GM18511 (cell line): ENCODE measurements around the gene MUC16.
"Not testable (repeated sequence)": the region's sequence is repeated elsewhere in the genome, so short reads cannot be mapped to it uniquely, and the experiment has no call there.

ENCODE experiments used
- ATAC-seq: cut with Tn5 transposase; IDR thresholded peaks from one replicate; pipeline ENCODE4 v1.9.1; 2021; ENCODE audit warnings: mild to moderate bottlenecking, moderate library complexity; ENCODE audit not compliant: unreplicated experiment

Gene MUC16

DNA sequence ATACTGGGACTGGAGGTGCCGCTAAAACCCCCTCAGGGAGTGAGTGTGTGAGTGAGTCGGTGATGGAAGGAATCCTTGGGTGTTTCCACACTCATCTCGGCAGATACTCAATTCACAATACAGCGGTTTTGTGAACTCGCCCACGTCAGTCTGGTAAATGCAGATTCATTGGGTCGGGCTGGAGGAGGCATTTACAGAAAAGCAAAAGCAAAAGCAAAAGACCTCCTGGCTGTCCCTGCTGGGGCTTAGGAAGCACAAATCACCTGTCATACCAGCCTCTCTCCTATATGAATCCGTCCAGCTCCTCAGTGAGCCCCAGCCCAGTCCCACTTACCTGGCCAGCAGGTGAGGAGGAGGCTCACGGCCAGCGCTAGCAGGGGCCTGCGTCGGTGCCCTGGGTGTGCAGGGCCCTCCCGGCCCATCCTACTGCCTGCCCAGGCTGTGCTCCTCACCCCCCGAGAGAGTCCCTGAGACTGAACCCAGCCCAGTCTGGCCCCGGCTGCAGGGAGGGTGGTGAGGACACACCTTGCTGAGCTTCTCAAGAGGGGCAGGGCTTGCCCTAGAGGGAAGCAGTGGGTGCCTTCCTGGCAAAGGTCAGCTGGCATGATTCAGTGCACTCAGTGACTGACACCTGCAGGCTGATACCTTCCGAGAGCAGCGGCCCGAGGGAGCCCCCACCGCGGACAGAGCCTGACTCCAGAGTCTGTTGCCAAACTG, at the start of gene MUC16:
MUC16 (minus strand) TSS at position 475 of the 717 bp plus-strand sequence.
- no peak for ATAC-seq

DNA sequence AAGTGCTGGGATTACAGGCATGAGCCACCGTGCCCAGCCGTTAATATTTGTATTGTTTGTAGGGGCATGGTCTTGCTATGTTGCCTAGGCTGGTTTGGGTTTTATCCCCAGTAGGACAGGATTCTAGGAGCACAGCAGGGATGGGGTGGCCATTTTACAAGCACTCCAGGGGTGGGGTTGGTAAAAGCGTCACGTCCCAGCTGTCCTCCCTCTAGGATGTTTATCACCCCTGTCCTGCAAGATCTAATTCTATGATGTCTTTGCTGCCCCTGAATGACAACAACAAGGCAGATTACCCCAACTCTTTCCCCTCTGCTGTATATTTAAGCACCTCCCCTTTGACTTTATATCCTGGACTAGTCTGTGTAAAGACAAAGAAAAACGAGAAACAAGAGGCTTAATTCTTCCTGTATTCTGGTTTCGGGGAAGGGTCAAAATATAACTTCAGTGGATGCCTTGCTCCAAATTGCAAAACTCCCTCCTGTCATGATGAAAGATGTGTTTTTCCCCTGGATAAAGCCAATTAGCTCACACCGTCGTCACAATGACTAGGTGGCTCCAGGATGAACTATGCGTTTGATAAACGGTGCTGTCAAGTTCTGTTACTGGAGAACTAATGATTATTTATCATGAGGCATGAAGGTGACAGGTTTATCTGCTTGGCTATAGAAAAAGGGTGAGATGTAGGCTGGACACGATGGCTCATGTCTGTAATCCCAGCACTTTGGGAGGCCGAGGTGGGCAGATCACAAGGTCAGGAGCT, 48.9 kb upstream of the MUC16 start:
- no peak for ATAC-seq

DNA sequence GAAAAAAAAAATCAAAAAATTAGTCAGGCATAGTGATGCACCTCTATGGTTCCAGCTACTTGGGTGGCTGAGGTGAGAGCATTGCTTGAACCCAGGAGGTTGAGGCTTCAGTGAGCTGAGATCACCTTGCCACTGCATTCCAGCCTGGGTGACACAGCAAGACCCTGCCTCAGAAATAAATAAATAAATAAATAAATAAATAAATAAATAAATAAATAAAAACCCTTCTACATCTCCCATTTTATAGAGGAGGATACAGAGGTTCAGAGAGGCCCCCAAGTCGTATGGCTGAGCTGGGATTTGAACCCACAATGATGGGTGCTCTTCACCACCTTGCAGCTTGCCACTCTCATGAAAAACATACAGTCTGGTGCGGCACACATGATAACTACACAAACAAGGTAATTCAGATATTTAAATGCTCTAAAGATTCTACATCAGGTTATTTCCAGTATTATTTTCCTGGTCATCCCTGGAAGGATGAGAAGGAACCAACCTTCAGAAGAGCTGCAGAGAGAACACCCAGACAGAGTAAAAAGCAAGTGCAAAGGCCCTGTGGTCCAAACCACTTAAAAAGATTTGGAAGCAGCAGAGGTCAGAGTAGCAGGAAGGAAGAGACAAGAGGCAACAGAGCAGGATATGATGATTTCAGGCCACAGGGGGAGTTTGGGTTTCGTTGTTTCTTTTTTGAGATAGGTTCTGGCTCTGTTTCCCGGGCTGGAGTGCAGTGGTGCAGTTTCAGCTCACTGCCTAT, 47.5 kb upstream of the MUC16 start:
- ATAC-seq, result no peak

DNA sequence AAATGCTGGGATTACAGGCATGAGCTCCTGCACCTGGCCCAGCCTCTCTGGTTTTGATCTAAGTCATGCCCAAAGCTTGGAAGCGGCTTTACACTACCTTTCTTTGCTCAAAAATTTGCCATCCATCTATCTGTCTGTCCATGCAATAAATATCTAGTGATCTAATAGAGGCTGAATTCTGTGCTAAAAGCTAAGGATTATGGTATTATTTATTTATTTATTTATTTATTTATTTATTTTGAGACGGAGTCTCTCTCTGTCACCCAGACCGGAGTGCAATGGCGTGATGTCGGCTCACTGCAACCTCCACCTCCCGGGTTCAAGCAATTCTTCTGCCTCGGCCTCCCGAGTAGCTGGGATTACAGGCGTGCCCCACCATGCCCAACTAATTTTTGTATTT, 45.9 kb upstream of the MUC16 start:
- not testable (repeated sequence) for ATAC-seq

DNA sequence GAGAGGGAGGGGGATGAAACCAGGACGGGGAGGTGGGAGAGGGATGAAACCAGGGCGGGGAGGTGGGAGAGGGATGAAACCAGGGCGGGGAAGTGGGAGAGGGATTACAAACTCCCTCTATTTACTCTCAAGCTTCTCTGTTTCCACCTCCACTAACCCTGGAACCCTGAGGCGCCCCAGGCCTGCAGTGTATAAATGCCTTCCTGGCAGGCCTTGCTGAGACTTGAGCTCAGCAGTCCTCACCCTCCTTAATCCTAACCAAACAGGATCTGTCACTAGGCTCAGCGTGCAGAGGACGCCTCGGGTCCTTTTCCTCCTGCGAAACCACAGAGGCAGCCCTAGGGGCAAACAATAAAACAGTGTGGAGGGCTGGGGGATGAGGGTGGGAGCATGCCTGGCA, 44.6 kb upstream of the MUC16 start:
- no peak for ATAC-seq

DNA sequence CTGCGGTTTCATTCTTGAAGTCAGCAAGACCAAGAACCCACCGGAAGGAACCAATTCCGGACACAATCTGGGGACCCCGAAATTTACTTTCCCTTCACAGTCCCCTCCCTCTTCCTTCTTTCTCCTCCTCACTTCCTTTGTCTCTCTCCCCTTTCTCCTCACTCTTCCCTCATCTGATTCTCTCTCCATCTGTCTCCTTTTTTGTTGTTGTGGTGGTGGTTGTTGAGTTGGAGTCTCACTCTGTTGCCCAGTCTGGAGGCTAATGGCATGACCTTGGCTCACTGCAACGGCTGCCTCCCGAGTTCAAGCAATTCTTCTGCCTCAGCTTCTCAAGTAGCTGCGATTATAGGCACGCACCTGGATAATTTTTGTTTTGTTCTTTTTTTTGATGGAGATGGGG, 44.0 kb upstream of the MUC16 start:
- ATAC-seq, result no peak

DNA sequence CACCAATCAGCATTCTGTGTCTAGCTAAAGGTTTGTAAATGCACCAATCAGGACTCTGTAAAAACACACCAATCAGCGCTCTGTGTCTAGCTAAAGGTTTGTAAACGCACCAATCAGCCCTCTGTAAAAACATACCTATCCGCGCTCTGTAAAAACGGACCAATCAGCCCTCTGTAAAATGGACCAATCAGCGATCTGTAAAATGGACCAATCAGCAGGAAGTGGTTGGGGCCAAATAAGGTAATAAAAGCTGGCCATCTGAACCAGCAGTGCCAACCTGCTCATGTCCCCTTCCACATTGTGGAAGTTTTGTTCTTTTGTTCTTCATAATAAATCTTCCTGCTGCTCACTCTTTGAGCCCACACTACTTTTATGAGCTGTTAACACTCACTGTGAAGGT, 43.5 kb upstream of the MUC16 start:
- ATAC-seq, result not testable (repeated sequence)

DNA sequence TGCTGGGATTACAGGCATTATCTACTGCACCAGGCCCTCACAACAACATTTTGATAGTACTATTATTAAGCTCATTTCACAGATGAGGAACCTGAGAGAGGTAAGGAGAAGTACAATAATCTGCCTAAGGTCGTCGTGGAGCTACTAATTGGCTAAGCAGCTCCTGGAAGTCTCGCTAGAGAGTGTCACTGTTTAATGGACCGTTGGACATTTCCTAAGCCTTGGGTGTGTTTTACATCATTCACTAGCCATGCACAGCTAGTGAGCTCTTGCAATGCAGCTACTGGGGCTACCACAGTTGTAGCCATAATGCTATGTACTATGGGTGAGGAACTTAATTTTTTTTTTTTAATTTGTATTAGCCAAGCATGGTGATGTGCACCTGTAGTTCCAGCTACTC, 42.7 kb upstream of the MUC16 start:
- no peak for ATAC-seq

DNA sequence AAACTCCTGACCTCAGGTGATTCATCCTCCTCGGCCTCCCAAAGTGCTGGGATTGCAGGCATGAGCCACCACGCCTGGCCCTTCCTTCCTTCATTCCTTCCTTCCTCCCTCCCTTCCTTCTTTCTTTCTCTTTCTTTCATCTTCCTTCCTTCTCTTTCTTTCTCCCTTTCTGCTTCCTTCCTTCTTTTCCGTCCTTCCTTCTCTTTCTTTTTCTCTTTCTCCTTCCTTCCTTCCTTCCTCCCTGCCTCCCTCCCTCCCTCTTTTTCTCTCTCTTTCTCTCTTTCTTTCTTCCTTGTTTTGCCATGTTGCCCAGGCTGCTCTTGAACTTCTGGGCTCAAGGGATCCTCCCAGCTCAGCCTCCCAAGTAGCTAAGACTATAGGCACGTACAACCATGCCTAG, 36.5 kb upstream of the MUC16 start:
- no peak for ATAC-seq

DNA sequence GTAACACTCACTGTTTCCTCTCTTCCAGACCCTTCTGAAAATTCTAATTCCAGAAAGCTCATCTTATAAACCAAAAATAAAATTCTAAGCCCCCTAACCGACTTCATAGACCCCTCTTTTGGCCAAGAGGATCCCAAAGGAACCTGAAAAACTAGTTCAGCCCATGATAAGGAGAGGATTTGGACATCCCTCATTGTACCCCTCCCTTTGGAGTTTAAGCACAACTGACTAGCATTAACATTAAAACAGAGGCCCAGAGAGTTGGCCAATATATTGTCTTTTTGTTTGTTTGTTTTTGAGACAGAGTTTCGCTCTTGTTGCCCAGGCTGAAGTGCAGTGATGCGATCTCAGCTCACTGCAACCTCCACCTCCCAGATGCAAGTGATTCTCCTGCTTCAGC, 34.2 kb upstream of the MUC16 start:
- ATAC-seq, result no peak

DNA sequence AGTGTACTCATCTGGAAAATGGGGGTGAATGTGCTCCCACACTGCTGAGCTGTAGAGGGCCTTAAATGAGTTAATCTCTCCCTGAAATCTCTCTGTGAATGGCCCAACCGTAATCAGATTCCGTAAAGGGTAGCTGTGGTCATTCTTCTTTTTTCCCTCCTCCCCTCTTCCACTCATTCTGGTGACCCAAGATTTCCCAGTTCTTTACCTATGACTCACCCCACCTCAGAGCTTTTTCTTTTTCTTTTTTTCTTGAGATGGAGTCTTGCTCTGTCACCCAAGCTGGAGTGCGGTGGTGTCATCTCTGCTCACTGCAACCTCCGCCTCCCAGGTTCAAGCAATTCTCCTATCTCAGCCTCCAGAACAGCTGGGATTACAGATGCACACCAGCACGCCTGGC, 33.3 kb upstream of the MUC16 start:
- ATAC-seq, result no peak

DNA sequence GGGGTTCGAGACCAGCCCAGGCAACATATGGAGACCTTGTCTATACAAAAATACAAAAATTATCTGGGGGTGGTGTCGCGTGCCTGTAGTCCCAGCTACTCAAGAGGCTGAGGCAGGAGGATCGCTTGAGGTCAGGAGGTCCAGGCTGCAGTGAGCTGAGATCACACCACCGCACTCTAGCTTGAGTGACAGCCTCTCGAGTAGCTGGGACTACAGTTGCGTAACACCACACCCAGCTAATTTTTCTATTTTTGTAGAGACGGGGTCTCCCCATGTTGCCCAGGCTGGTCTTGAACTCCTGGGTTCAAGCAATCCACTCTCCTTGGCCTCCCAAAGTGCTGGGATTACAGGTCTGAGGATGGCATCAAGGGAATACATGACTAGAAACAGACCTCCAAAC, 30.8 kb upstream of the MUC16 start:
- no peak for ATAC-seq

DNA sequence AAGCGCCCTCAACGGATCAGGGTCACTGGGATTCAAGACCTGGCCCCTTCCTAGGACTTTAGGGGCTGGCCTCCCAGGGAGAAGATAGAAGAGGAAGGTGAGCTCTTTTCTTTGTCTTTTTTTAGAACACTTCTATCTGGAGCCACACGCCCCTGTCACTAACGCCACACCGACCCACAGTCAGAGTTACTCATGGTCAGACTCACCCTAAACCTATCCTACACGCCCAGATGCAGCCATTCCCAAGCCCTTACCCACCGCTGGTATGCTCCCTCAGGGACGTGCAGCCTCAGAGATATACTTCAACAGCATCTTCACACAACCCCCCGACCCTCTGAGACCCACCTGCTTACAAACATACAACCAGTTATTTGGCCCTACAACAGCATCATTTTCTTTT, 29.9 kb upstream of the MUC16 start:
- no peak for ATAC-seq

DNA sequence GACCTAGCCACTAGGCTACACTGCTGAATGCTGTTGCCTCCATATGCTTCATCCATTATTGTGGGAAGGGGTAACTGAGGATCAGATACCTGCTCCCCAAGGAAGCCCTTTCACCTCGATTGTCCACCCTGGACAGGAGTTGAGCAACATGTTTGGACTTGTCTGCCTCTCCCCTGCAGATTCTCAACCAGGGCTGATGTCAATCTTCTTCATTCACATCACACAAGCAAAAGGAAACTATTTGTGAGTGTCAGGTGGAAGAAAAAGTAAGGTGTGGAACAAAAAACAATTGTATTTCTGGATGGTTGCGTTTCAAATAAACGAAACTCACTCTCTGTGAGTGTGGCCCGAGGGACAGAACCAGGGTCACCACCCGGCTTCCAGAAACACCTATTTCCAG, 29.5 kb upstream of the MUC16 start:
- no peak for ATAC-seq

DNA sequence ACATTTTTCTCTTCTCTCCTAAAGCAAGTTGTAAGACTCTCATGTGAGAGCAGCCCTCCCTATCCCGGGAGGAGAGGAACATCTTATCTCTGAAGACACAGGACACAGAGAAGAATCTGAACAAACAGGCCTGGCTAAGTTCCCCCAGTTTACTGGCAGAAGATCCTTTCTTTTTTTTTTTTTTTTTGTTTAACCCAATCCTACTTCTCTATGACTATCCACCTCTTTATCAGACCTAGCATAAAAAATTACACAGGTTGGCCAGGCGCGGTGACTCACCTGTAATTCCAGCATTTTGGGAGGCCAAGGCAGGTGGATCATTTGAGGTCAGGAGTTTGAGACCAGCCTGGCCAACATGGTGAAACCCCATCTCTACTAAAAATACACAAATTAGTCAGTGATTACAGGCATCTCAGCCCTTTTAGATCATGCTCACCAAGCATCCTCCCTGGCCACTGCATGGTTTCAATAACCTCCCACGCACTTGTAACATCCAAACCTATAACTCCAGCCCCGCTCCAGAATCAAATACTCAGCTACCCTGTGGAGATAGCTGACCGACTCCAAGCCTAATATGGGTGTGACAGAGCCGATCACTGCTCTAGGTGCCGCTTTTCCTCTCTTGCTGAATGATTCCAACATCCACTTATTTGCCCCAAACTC, 27.3 kb upstream of the MUC16 start:
- no peak for ATAC-seq

DNA sequence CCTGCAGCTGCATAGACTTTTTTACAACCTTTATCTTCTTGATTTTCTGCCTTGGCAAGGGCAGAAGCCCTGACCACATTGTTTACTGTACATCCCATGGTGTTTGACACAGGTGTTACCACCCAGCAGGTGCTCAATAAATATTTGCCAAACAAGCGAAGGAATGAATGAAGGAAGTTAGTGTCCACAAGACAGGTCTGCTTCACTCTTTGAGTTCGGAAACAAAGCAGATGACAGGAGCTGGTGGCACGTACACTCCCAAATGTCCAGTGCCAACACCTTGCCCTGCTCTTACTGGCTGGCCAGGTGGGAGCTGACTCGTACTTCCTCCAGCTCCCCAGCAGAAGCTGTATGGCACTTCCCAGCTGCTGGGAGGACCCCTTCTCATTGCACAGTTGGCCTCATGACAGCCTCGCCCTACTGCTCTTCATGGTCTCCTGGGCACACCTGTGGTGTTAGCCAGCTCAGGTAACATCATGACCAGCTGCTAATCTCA, 22.0 kb upstream of the MUC16 start:
- ATAC-seq, result no peak

DNA sequence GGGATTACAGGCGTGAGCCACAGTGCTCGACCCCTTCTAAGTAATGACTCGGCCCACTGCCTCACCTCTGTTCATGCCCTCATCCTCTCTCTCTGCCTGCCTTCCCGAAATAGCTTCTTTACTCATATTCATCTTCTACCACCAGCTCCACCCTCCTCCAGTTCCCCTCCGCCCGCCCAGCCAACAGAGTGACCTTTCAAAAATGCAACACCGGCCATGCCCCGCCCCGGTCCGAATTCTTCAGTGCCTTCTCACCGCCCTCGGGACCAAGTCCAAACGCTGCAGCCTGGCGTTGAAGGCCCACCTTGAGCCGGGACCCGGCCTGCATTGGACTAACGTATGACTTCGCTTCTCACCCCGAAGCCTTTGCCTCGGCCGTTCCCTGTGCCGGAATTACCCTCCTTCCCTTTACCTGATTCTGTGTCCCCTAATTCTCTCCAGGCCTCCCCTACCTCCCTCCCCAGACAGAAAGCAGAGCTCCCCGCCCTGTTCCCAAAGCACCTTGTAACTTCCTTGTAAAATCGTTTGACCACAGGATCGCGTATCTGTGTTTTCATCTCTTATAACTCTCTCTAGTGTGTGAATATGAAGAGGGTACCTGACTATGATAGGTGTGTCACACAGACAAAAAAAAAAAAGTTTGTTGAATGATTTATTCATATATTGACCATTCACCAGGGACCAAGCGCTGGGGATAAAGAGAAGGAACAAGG, 8.1 kb upstream of the MUC16 start:
- no peak for ATAC-seq

DNA sequence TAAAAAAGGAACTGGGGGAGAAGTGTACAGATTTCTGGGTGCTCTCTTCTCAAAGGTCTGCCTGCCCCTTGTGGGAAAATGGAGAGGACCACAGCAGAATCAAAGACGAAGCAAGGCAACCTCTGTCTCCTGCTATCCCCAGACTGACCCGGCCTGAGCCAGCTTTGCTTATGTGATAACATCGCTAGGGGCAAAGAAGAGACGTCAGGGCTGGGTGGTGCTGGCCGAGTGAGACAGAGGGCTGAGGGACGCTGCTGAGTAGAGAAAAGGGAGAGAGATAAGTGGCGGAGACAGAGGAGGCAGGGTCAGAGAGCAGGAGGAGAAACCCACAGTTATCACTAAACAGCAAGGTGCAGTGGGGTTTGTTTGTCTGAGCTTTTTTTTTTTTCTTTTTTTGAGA, 4.6 kb upstream of the MUC16 start:
- ATAC-seq, result no peak

DNA sequence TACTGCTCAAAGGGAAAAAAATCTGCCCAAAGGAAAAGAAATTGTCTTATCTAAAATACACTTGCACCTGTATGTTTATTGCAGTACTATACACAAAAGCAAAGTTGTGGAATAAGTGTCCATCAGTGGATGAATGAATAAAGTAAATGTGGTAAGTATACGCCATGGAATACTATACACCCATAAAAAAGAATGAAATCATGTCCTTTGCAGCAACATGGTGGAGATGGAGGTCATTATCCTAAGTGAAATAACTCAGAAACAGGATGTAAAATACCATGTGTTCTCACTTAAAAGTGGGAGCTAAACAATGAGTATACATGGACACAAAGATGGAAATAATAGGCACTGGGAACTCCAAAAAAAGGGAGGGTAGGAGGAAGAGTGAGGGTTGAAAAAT, 3.8 kb upstream of the MUC16 start:
- no peak for ATAC-seq

DNA sequence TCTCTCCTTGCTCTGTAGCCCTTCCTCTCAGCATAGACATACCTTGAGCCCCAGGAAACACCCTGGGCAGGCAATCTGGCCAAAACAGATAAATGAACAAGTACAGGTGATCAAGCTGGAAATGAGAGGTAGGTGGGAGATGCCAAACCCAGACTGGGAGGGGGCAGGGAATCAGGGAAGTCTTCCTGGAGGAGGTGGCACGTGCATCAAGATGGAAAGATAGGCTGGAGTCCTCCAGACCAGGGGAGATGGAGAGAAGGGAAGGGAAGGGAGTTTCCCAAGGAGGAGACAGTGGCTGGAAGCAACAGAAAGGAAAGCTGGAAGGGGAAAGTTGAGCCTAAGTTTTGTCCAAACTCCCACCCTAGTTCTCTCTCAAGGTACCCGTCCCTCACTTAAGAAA, 1.7 kb upstream of the MUC16 start:
- ATAC-seq, result no peak

DNA sequence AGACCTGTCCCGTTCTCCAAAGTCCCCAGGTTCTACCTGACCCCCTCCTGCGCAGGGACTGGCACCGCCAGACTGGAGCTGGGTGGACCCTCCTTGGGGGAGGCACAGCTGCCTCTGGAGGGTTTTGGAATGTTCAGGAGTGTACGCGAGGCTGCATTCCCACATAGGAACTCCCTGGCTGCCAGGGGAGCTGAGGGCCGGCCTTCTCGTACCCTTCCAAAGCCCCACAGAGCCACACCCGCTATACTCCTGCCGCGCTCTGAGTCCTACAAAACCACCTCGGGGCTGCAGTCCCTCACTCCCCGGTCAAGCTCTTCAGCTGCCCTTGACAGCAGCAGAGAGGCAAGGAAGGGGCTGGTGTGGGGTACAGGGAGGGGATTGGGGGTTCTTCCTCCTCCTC, 484 bp upstream of the MUC16 start:
- no peak for ATAC-seq
